GM12874 (cell line): Measurements from ENCODE around the gene CLIC3.

Source experiments
- TF ChIP-seq, protein P1 (sequence below): IDR thresholded peaks from 2 replicates; pipeline ENCODE4 v1.5.1; 2011; ENCODE audit warnings: low read depth, mild to moderate bottlenecking, control low read depth, low read length, moderate library complexity; ENCODE audit not compliant: insufficient read depth

CLIC3 gene

DNA sequence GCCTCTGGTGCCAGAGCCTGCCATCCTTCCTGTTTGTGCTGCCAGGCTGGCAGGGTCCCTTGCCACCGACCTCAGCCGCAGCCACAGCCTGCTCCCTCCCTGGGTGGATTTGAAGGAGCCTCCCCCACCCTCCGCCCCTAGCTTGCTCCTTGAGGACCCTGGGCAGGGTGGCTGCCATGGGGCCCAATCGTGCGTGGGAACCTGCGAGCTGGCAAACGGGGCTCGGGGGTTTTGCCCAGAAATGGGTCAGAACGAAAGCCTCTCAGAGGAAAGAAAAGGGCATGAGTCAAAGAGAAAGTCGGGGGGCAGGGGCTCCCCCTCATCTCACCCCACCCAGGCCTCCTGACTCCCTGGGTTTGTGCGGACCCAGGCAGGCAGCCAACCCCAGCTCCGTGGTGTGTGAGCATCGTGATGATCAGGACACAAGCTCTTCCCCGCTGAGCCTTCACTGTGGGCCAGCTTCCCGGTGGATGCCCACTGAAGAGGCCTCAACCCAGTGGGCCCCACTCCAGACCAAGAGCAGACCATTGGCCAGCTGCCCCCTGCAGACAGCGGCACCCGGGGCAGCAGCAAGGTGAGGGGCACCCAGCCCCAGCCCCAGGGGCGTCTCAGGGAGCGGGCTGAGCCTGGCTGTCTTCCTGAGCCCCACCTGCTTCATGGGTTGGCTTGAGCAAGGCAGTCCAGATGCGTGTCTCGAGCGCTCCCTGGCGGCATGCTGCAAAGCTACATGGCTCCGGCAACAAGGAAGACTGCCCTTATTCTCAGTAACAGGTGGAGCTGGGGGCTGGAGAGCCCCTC lies 38.5 kb upstream of the CLIC3 start:
- TF ChIP-seq, protein P1, sequence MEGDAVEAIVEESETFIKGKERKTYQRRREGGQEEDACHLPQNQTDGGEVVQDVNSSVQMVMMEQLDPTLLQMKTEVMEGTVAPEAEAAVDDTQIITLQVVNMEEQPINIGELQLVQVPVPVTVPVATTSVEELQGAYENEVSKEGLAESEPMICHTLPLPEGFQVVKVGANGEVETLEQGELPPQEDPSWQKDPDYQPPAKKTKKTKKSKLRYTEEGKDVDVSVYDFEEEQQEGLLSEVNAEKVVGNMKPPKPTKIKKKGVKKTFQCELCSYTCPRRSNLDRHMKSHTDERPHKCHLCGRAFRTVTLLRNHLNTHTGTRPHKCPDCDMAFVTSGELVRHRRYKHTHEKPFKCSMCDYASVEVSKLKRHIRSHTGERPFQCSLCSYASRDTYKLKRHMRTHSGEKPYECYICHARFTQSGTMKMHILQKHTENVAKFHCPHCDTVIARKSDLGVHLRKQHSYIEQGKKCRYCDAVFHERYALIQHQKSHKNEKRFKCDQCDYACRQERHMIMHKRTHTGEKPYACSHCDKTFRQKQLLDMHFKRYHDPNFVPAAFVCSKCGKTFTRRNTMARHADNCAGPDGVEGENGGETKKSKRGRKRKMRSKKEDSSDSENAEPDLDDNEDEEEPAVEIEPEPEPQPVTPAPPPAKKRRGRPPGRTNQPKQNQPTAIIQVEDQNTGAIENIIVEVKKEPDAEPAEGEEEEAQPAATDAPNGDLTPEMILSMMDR: peak; percentile 96

DNA sequence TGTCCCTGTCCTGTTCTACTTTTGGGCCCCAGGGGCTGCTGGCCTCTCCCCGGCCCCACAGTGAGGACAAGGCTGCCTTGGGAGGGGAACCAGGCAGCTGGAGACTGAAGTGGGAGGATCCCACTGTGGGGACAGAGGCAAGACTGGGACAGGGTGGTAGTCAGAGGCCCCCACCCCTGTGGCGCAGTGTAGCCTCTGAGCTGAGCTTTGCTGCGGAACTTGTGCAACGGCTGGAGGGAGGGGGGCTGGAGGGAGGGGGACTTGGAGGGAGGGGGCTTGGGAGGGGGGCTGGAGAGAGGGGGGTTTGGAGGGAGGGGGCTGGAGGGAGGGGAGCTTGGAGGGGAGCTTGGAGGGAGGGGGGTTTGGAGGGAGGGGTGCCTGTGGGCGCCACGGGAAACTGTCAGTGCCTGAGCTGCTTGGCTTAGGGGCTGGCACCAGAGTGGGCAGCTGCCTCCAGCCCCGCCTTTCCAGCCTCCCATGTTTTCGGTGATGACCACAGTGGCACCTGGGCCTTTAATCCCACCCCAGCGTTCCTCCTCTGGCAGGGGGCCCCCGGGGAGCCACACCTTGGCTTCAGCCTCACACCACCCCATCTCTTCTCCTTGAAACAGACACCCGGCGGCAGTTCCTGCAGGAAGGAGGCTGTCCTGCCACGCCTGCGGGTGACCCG lies 37.8 kb upstream of the CLIC3 start:
- TF ChIP-seq, protein P1: no peak

DNA sequence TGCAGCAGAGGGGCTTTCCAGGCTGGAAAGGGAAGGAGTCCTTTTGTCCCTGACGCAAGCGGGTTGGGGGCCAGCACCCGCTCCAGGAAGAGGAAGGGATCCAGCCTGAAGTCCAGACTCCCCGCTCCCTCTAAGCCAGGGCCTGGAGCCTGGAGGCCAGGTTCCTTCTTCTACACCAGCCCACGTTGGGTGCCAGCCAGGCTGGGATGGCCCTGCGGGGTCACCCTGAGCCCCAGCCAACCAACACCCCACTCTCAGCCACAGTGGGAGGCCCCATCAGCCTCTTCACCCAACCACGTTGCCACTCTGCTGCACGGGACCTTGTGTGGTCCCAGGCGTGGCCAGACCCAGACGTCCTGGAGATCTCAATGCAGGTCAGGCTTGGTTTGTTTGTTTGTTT lies 36.5 kb upstream of the CLIC3 start:
- TF ChIP-seq, protein P1: no peak

DNA sequence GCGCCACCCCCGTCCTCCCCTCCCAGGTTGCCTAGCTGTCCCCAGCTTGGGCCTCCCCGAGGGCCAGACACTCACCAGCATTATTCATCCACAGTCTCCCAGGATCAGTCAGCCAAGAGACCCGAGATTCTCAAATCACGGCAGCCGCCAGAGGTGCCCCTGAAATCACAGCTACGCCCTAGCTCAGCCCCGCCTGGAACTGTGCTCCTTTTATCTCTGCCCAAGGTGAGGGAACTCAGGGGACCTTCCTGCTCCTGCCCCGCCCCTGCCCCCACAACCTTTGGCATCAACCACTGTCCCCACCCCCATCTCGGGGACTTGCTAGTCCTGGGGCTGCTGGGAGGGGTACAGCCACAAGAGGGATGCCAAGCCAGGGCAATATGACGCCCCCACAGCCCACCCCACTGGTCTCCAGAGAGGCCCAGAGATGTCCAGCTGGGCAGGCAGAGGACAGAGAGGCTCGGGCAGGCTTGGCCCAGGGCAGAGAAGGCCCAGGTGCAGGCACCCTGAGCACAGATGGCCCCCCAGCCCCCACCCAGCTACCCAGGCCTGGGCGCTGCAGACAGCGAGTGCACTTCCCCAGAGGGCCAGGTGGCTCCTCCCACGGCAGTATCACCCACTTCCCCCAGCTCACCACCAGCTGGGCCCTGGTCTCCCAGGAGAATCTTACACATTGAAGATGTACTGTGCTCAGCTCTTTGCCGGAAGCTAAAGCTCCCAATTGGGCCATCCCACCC lies 35.7 kb upstream of the CLIC3 start, which contains the start of gene FUT7:
Gene FUT7 (minus strand): TSS at position 185 of the 737 bp plus-strand sequence. CDS start 97 bp downstream, at position 88.
- TF ChIP-seq, protein P1: no peak

DNA sequence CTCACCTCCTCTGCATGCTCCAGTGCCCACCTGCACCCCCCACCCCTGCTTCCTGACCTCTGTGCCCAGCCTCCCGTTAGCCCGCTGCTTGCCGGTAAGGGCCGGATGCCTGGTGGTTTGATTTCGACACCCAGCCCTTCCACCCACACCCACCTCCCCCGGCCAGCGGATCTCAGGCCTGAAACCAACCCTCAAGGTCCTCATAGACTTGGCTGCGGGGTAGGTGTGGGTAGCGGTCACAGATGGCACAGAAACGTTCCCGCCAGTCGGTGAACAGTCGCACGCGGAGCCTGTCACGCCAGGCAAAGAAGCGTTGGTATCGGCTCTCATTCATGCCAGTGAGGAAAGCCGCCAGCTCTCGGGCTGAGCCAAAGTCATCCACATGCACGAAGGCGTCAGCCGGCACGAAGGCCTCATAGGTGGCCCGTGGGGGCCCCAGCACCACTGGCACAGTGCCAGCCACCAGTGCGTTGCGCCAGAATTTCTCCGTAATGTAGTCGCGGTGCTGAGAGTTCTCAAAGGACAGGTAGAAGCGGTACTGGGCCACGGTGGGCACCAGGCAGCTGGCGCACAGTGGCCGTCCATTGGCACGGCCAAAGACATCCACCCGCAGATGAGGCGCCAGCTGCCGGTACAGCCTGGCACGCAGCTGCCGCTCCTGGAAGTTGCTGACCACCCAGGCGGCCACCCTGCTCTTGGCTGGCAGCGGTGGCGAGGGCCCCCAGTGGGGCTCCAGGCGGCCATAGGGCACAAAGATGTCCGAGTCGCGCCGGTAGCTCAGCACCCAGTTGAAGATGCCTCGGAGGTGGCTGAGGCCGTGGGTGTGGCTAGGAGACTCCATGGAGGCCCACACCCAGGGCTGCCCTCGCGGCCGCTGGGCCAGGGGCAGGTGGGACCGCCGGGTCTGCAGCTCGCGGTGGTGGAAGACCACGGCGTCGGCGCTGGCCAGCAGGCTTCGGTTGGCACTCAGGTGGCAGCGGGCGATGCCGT lies 34.5 kb upstream of the CLIC3 start:
- TF ChIP-seq, protein P1: no peak

DNA sequence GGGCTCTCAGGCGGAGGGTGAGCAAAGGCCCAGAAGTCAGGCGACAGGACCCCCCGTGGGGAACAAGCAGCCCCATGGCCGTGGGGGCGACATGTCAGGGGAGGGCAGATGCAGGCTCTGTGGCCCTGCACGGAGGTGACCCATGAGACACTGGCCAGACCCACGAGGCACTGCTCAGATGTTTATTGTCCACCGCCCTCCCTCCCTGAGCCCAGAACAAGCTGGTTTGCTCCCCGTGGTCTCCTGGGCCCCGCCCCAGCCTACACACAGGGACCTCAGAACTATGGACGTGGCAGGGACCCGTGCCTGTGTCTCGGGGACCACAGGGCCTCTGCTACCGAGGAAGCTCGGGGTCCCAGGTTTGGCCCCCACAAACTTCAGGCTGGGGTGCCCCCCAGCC lies 33.6 kb upstream of the CLIC3 start:
- TF ChIP-seq, protein P1: no peak
